ENCODE measurements around the gene ADAMTSL1.

DNA sequence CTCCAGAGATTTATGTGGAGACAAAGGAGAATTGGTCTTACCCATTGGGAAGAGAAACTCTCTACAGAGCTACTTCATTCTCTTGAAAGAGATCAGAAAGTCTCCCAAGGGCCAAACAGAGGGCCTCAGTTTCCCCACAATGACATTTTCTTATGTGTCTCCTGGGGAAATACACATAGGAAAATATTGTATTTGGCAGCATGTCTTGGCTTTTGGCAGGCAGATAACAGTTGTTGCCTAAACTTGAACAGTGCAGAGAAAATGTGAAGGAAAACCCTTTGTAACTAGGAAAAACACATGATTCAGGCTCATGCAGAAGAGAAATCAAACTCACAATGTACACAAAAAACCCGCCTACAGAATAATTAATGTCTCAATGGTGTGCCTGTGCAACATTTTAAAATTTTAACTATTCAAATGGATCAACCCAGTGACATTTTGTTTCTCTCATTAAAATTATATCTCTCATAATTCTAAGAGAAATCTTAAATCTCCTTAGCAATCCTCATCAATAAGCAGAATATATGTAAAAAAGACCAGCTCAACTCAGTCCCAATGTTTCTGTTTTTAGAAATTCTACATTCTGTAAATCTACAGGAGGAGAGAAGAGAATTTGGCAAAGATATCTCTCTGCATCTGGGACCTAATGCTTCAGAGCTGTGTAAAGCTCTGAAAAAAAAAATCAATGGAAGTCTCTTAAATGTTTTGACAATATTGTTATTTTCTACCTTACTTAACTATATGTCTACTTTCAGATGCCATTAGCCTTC, 205.1 kb downstream of the ADAMTSL1 start:
- TF ChIP-seq CTCF (conservative IDR thresholded peaks at IDR 0.05 in 1 of 2, IDR thresholded peaks at IDR 0.05 in 1 of 2; ENCODE audit: extremely low read depth in 1 of 2, insufficient read depth in 1 of 2, low read depth in 1 of 2, low read length in 2 of 2) = no peak
- TF ChIP-seq EZH2 (IDR thresholded peaks at IDR 0.05; ENCODE audit: borderline replicate concordance, low read length) = no peak

Measured in mammary epithelial cell (primary cell).